NCI-H187 (cell line): Measurements from ENCODE around the gene TNRC6C.
"Not testable (repeated sequence)": the region's sequence is repeated elsewhere in the genome, so short reads cannot be mapped to it uniquely, and the experiment has no call there.

ENCODE experiments used
- DNase-seq, 2 experiments: peaks; one replicate each; lab custom pipeline; 2025; lab: John Stamatoyannopoulos, UW

The TNRC6C gene

DNA sequence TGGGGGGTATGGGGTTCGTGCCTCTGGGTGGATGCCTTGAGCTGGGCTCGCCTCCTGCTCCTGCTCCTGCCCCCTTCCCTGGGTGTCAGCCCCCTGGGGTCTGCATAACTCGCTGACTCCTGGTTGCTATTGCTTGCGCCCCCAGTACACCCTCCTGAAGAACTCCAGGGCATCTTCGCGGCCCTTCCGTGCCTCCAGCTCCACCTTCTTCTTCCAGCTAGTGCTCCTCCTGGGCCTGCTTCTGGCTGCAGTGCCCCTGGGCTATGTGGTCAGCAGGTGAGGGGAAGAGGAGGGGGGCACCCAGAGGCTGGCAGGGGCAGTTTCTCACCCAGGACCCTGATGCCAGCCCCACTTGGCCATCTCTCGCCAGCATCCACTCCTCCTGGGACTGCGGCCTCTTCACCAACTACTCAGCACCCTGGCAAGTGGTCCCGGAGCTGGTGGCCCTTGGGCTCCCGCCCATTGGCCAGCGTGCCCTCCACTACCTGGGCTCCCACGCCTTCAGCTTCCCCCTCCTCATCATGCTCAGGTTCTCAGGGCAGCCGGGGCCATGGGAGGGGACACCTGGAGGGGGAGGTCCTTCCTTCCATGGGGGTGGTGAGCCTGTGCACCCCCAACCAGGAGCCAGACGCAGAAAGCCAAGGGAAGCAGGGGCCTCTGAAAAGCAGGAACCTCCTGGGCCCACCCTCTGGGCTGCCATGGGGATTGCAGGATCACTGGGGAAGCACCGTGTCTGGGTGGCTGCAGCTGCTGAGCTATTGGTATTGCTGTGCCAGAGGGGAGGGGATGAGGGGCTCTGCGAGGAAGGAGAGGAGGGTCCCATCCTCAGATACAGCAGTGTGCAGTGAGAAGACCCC lies 179.9 kb downstream of the TNRC6C start:
- no peak for DNase-seq

DNA sequence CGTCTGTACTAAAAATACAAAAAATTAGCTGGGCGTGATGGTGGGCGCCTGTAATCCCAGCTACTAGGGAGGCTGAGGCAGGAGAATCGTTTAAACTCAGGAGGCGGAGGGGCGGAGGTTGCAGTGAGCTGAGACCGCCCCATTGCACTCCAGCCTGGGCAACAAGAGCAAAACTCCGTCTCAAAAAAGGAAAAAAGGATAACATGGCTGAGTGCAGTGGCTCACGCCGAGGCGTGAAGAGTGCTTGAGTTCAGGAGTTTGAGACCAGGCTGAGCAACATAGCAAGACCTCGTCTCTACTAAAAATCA lies 181.3 kb downstream of the TNRC6C start:
- DNase-seq: not testable (repeated sequence)

DNA sequence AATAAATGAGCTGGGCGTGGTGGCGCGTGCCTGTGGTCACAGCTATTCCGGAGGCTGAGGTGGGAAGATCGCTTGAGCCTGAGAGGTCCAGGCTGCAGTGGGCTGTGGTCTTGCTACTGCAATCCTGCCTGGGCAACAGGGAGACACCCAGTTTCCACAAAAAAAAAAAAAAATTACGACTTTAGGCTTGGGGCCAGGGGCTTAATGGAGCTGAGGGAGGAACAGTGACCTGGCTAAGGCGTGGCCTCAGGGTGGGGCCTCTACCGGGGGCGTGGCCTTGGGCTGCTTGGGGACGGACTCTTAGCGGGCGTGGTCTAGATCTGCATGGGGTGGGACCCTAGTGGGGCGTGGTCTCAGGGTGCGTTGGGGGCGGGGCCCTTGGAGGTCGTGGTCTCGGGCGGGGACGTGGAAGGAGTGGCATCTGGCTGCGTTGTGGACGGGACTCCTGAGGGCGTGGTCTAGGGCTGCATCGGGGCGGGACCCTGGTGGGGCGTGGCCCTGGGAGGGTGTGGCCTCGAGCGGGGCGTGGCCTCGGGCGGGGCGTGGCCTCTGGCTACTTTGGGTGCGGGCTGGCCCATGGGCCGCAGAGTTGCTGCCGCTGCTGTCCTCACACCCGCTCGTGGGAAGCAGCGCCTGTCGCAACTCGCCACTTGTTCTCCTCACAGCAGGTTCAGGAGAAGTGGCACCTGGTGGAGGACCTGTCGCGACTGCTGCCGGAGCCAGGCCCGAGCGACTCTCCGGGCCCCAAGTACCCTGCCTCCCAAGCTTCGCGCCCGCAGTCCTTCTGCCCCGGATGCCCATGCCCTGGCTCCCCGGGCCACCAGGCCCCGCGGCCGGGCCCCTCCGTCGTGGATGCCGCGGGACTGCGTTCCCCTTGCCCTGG lies 181.9 kb downstream of the TNRC6C start:
- DNase-seq: peak; percentile 37 to 86

DNA sequence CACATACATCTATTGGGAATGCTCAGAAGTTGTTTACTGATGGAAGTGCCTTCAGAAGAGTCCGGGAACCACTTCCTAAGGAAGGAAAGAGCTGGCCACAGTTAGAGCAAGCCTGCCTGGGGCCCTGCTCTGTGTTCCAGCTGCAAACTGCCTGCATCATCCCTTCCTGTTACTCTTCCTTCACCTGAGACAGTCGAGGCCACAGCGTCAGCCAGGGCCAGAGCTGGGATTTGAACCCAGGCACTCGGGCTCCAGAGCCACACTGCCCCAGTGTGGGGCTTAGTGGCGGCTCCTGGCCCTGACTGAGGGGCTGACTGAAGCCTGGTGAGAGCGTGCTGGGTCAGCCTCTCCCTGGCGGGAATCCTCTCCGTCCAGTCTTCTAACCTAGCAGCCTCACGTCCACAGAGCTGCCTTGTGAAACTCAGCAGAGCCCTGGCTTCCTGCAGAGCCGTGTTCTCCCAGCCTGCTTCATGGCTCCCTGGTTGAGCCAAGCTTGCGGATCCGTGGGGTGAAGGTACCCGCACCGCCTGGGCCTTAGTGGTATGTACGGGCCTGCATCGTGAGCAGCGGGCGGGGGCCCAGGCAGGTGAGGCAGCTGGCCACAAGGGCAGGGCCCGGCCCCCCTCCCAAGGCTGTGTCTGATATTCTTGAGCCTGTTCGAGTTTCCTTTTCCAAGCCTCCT lies 183.1 kb downstream of the TNRC6C start:
- DNase-seq: no peak

DNA sequence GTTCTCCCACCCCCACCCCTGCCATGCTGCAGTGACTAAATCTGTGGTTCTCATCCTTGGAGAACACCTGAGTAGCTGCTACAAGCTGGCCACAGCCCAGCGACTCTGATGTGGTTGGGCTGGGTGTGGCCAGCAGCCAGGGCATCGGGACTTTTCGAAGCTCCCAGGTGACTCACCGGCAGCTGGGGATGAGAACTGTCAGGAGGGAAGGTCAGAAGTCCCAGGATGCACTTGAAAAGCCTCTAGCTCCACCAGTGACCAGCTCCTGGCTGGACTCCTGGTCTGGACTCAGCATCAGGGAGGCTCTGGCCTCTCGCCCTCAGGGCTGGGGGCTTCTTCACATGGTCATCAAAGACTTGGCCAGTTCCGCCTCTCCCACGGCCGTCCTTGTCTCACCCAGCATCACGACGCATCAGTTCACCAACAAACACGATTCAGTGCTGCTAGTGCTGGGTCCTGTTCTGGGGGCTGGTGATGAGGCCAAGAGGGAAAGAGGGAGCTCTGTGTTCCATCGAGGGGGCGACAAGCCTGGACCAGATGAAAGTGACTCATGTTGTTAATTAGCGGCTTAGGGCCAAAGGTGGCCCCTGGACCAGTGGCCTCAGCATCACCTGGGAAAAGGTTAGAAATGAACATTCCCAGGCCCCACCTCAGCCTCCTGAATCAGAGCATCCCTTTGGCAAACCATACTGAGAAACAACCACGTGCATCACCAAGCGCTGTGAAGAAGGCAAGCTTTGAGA lies 183.8 kb downstream of the TNRC6C start:
- DNase-seq: no peak

DNA sequence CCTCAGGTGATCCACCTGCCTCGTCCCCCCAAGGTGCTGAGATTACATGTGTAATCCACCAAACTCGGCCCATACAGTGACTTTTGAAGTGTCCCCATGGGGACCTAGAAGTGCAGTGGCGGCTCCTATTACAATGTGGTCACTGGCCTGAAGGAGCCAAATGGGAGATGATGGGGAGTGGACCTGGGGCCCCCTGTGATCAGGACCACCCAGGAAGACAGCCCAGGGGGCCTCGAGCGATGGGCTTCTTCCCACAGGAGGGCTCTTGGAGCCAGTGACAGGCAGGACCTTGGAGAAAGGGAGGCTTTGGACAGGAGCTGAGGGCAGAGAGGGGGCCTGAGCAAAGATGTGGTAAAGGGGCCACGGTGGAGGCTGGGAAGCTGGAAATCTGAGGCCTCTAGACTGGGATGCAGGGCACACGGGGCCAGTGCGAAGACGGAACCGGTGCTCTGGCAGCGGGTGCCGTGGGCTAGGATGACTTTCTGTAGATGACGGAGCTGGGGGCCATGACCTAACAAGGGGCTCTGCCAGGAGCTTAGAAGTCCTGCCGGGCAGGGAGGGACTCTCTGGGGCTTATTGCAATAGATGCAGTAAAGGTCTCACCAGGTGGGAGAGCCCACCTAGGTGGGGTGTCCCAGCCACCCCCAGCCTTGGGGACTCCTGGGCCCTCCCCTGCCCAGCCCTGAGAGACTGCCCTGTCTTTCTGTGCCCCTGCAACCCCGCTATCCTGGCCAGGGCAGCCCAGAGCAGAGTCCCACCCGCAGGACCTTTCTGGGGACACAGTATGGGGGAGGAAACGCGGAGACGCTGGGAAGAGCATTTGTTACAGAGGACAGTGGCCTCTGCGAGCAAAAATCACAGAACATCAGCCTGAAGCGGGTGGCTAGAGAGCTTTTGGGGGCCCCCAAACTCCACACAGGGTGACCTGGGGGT lies 185.0 kb downstream of the TNRC6C start:
- DNase-seq: no peak

DNA sequence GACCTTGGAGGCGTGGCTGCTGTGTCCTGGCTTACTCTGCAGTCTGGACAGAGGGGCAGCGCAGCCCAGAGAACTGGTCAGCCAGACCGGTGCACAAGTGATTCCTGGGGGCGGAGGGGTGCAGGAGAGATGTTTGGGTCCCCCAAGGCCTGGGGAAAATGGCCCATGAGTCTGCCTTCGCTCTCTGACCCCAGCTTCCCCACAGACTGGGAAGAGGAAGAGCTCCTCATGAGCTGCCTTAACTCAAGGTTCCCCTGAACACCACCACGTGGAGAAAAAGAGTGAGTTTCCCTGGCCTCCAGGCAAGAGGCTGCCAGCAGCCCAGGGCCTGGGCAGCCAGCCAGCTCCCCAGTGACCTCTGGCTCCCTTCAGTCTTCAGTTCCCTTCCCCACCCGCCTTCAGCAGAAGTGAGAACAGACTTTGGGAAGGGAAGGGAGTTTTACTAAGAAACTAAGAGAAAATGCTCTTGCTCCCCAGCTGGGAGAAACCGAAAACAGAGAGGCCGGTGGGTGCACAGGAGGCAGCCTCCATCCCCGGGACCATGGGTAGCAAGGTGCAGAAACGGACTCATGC lies 185.7 kb downstream of the TNRC6C start:
- no peak for DNase-seq

DNA sequence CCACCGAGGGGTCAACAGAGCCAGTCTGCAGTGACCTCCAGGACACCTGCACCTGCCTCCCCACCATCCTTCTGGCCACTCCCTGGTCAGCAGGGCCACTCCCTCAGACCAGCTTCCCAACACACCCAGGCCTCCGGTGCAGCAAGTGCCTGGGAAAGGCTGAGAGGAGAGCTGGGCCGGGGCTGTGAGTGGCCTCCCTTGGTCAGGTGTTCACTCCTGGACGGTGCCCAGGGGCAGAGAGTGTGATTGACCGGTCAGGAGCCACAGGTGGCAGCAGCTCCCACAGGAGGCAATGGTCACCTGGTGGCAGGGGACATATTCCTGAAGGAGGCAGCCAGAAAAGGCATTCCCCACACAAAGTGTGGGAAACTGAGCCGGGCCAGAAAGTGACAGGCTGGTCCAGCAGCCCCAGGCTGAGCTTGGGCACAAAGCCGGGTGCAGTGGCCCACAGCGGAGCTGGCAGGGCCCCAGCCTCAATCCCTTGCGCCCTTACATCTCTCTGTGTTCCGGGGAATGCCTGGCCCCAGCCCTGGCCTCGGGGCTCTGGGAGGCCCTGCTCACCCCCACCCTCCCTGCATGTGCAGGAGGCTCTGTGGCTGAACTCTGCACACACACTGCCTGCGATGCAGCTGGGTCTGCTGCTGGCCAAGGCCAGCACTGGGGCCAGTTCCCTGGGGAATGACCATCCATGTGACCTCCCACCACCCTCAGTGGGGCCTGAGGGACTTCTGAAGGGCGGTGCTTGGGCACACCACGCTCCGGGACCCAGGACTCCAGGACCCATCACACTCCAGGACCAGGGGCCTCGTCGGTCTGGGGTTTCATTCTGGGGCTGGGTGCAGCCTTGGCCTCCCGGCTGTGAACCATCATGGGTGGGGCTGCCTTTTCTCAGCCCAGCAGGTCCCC lies 186.5 kb downstream of the TNRC6C start:
- no peak for DNase-seq

DNA sequence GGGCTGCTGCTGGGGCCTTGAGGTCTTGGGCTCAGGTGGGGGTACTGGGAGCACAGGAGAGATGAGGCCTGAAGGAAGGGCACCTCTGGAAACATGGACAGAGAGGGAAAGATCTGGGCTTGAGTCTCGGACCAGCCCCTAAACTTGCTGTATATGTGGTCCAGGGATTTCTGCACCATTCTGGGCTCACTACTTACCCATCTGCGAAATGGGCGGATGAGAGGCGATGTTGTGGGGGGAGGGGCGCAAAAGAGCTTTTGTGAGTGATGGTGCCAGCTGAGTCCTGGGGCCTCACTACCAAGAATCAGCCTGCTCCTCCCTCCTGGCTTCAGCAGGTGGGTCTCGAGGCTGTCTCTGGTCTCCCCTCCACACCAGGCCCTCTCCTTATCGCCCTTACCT lies 188.0 kb downstream of the TNRC6C start:
- DNase-seq: no peak

DNA sequence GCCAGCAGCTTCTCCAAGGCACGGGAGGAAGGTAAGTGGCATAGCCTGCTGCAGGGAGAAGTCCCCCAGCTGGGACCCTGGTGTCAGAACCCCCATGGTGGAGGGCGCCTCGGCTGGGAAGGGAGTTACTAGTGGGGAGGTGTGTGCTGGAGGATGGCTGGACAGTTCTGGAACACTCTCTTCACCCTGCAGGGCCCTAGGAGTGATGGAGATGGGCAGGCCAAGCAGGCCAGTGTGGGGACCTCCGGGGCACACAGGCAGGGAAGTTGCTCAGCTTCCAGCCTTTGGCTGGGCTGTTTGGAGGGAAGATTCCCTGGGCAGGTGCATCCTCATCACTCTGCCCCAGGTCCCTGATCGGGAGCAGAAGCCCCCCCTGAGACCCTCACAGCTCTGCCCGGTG lies 188.4 kb downstream of the TNRC6C start:
- no peak for DNase-seq

DNA sequence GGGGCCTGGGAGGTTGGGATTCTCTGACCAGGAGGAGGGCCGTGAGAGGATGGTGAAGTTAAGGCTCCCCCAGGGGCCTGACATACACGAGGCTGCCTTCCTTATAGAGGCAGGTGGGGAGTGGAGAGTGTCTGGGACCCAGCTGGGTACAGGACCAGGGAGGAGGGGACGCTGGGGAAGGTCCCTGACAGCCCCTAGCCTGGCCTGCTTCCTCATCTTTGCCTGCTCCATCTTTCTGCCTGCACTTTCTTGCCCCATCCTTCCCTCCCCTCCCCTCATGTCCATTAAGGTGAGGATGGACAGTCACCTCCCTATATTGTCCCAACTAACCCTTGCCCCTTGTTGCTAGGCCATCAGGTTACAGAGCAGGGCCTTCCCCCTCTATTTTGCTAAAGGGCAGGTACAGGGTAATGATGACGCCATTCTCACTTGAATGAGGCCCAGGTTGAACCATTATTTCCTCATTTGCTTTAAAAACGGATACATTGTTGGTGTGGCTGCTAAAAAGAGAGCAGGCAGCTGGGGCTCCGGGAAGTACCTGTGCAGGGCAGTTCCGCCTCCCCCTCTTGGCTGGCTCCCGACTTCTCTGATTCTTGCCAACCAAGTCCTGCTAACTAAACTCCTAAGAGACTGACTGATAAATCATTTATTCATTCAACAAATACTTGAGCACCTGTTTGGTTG lies 189.0 kb downstream of the TNRC6C start:
- DNase-seq: no peak

DNA sequence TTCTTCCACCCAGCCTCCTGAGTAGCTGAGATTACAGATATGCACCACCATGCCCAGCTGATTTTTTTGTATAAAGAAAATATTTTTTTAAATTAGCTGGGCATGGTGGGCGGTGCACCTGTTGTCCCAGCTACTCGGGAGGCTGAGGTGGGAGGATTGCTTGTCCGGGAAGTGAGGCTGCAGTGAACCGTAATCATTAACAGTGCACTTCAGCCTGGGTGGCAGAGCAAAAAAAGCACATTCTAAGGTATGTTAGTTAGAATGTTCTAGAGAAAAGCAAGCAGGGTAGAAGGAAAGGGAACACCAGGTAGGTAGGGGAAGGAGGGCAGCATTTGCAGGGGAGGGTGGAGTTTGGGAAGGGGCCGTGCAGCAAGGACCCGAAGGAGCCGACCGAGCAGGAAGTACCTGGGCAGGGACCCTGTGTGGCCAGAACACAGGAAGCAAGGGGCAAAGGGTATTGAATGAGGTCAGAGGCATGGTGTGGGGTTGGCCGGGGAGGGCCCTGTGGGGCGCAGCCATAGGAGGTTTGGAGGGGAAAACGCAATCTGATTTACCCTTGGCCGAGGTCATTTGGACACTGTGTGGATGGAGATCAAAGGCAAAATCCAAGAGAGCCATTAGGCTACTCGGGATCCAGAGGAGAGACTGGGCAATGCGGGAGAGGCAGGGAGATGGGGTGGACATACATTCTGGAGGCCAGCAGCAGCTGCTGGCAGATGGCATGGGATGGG lies 189.9 kb downstream of the TNRC6C start:
- no peak for DNase-seq

DNA sequence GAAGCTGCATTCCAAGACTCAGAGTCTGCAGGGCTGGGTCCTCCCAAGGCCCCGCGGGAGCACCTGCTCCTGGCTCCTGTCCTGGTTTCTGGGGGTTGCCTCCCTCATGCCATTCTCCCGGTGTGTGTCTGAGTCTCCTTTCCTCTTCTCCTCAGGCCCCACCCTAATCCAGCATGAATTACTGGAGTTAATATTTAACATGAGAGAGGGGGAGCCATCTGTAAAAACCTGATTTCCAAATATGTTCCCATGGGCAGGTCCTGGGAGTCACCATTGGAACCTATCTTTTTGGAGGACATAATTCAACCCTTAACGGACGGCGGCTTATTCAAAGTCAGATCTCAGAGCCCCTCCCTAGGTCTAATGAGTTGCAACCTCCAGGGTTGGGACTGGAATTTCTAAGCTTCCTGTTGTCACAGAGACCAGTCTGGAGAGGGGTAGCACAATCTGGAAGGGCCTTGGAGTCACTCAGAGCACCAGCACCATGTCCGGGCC lies 193.1 kb downstream of the TNRC6C start:
- DNase-seq: no peak

DNA sequence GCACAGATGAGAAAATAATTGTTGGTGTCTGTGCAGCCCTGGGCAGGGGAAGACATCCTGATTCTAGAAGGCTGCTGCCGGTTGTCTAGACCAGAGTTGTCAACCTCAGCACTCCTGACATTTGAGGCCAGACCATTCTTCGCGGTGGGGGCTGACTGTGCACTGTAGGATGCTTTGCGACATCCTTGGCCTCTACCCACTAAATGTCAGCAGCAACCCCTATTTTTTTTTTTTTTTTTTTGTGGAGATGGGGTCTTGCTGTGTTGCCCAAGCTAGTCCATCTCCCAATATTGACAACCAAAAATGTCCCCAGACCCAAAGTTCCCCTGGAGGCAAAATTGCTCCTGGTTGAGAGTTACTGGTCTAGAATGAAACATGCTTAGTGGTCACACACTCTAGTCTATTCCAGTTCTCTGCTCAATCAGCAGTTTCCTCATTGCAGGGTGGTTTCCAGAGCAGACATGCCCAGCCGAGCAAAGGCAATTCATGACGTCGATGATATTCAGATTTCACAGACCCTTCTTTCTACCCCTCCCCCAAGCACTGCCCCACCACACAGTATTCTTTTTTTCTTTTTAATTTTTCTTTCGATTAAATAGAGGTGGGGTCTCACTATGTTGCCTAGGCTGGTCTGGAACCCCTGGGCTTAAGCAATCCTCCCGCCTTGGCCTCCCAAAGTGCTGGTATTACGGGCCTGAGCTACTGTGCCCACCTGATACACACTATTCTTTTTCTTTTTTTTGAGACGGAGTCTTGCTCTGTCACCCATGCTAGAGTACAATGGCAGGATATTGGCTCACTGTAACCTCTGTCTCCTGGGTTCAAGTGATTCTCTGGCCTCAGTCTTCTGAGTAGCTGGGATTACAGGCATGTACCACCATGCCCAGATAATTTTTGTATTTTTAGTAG lies 196.7 kb downstream of the TNRC6C start:
- DNase-seq: no peak
